Spinal cord (tissue), 10 donors: ENCODE data around the gene RBM10. TPM values are rescaled to one million over a fixed set of nuclear protein-coding genes. Genes with fewer than 3 reads are reported as not detected.

Experiments used
- DNase-seq, 6 donors: peaks; one replicate each; pipeline versions ENCODE4 v3.0.0 to v3.0.0-alpha.2; 2013 to 2015; ENCODE audit warnings: low spot score in 6 of 6, low read depth in 4 of 6
- H3K27ac ChIP-seq: one replicate; pipeline ENCODE4 v1.5.1; 2013; ENCODE audit warnings: low read depth, low read length, control low read depth
- H3K27me3 ChIP-seq: one replicate; pipeline ENCODE4 v1.6.1; 2013; ENCODE audit warnings: low read length; ENCODE audit not compliant: control insufficient read depth, insufficient read depth
- H3K36me3 ChIP-seq: one replicate; pipeline ENCODE4 v1.6.1; 2013; ENCODE audit warnings: low read length; ENCODE audit not compliant: control insufficient read depth, insufficient read depth
- H3K4me1 ChIP-seq: one replicate; pipeline ENCODE4 v1.6.1; 2013; ENCODE audit warnings: low read length; ENCODE audit not compliant: control insufficient read depth, insufficient read depth
- H3K4me3 ChIP-seq: one replicate; pipeline ENCODE4 v1.5.1; 2013; ENCODE audit warnings: low read depth, low read length, control low read depth
- H3K9me3 ChIP-seq: one replicate; pipeline ENCODE4 v1.6.1; 2013; ENCODE audit warnings: low read length; ENCODE audit not compliant: control insufficient read depth, insufficient read depth
- WGBS: methylation state at CpG from one replicate; pipeline ENCODE4 v1.1.5; 2013; ENCODE audit warnings: missing lambda C conversion rate; ENCODE audit not compliant: insufficient coverage; 5-methylcytosine and 5-hydroxymethylcytosine counted together
- polyA plus RNA-seq, 2 donors: library from polyadenylated mRNA; unstranded; fragments of 120-200 nt; gene quantifications; one replicate each; pipeline ENCODE4 v1.2.1, GENCODE V29; 2013; ENCODE audit not compliant: insufficient read length in 2 of 2
- total RNA-seq, 2 donors: library from RNA; depleted of rRNA in 1 of 2; stranded (reverse); fragments of 120-200 nt in 1 of 2; fragments of >200 nt in 1 of 2; gene quantifications; one replicate each; pipeline versions ENCODE4 v1.2.3 to v1.2.4, GENCODE V29; 2013 to 2014
- donor health status: healthy.

The RBM10 gene
- total and polyA plus RNA-seq, 4 donors = 24.3 to 63.7 (median 49.5) TPM

DNA sequence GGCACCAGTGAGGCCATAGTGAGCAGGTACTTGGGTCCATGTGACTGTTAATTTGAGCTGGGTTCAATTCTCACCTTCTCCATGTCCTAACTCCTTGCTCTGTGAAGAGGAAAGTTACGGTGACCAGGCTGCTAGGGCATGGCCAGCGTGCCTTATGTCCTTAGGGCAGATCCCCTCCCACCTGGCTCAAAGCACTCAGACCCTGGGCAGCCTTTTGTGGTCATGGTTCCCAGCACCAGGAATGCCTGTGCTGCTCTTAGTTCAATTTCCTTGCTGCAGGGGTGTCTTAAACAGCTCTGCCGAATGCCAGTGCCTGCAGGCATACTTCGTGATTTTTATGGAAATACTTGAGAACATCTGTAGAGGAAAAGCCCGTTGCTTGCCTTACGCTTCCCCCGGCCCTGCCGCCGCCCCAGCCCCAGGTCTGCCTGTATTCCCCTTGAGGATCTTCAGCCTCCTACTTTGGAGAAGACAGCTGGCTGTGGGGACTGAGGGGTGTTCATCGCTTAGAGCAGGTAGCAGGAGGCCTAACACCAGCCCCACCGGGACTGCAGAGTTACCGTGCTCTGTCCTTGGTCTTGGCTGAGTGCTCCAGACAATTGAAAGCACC is 70.4 kb downstream of the RBM10 start:
- Histone ChIP-seq H3K27ac (no peak overlapping the region), H3K27me3 (no peaks in the 10 kb centered on the region), H3K4me1 (peaks cover 25% of the 10 kb centered on the region), H3K9me3 (no peaks in the 10 kb centered on the region), H3K4me3 (no peak overlapping the region), H3K36me3 (peaks cover 63% of the 10 kb centered on the region)
- DNase-seq = no peak
- 96% methylated on average over 10 of the region's 12 CpGs for WGBS

DNA sequence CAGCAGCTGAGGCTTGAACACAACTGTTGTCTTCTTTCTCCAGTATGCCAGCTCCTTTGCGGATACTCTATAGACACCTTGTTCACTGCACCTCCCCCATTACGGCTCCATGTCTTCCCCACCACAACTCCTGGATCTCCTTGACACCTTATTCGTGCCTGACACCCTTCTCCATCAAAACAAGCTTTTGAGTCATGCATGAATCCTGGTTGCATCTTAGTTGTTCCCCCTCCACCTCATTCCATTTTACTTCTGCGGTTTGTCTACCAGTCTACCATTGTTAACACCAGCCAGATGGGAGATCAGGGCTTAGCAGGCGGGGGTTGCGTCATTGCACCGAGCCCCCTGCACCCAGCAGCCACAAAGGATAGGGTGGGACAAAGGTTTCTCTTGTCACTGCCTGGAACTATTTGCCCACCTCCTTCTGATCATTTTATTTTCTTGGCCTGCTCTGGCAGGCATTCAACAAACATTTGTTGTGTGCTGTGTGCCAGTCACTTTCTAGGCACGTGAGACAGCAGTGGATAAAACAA is 71.4 kb downstream of the RBM10 start:
- peak overlapping the region; percentile 95 for H3K27ac ChIP-seq
- no peak for DNase-seq
- H3K4me1 ChIP-seq = peaks cover 27% of the 10 kb centered on the region
- H3K9me3 ChIP-seq = no peaks in the 10 kb centered on the region
- 89% methylated on average over 5 of the region's 8 CpGs for WGBS
- no peaks in the 10 kb centered on the region for H3K27me3 ChIP-seq
- peaks cover 54% of the 10 kb centered on the region for H3K36me3 ChIP-seq
- no peak overlapping the region for H3K4me3 ChIP-seq

DNA sequence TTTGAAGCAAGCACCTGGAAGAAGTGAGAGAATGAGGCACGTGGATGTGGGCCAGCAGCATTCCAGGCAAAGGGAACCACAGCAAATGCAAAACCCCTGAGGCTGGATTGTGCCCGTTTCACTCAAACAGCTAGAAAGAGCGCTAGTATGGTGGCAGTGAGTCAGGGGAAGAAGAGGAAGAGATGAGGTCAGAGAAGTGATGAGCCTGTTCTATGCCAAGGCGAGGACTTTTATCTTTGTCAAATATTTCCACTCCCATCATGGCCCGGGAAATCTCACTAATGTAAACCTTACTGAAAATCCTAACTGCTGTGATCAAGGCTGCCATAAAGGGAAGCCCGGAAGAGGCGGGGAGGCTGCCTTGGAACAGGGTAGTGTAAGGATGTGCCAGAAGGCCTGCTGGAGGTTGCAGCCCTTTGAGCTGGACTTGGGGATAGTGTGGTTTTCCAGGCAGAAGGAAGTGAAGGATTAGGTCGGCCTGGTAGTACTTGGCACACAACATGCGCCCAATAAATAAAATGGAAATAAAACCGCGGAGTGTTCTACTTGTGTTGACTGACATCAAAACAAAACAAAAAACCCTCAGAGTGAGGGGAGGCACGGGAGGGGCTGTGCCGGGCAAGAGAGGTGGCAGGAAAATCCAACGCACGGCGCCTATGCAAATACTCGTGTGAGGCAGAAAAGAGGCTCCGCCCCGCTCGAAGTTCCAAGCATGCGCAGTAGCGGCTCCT is 72.3 kb downstream of the RBM10 start:
- H3K27ac ChIP-seq = peak overlapping the region; percentile 95
- H3K36me3 ChIP-seq = peaks cover 50% of the 10 kb centered on the region
- peaks cover 27% of the 10 kb centered on the region for H3K4me1 ChIP-seq
- H3K9me3 ChIP-seq = no peaks in the 10 kb centered on the region
- 16% methylated on average over 15 of the region's 22 CpGs for WGBS
- no peaks in the 10 kb centered on the region for H3K27me3 ChIP-seq
- peak overlapping the region; percentile 26 for H3K4me3 ChIP-seq
- no peak for DNase-seq

DNA sequence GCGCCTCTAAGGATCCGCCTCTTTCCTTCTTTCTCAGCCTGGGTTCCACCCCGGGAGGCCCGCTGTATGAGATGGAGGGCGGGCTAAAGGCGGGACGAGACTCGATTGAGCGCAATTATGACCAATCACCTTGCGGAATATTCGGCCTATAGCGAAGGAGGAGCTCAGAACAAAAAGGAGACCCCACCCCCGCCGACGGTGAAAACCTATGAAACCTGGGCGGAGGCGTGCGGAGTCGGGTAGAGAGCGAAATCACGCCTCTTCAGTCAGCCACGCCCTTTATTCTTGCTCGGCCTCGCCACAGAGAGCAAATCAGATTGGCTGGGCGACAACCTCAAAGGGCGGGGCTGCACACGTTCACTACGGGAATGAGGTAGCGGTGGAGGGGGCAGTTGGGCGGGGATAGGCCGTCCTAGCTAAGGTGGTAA is 72.8 kb downstream of the RBM10 start:
- peak overlapping the region; percentile 95 for H3K27ac ChIP-seq
- no peaks in the 10 kb centered on the region for H3K9me3 ChIP-seq
- H3K4me1 ChIP-seq = peaks cover 27% of the 10 kb centered on the region
- peak; percentile 89 to 100 (median 98) for DNase-seq
- 10% methylated on average over 25 of the region's 31 CpGs for WGBS
- no peaks in the 10 kb centered on the region for H3K27me3 ChIP-seq
- peak overlapping the region; percentile 68 for H3K4me3 ChIP-seq
- peaks cover 46% of the 10 kb centered on the region for H3K36me3 ChIP-seq

DNA sequence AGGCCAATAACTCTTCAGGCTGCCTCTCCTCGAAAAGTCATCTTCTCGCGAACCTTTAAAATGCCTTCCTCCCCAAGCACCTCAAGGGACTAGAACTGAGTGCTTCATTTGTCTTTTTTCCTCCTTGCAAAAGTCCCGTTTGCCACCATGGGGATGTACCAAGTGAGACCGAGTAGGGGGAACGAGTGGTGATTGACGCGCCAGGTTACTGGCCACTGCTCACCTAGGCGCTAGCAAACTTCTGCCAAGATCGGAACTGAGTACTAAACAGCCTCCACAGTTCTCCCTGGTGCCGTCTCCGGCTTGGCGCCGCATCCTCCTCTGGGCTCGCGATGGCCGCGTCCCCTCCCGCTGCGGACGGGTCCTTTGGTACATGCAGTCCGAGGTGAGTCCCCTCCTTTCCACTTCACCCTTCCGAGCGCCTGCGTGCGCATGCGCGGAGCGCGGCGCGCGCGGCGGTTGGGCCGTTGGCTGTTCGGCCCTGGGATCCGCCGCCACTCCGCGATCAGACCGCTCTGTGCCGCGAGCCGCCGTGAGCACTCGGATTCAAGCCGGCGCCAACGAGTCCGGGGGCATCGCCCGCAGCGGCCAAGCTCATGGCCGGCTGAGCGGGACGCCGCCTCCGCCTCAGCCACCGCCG is 73.4 kb downstream of the RBM10 start, which contains the start of gene CDK16:
CDK16 (plus strand) TSS at position 402 of the 640 bp plus-strand sequence. CDS start 4,877 bp downstream, outside the sequence.
- Histone ChIP-seq H3K27ac (peak within 1 kb of the TSS; percentile 95), H3K4me1 (peaks cover 27% of the 10 kb centered on the region), H3K4me3 (peak within 1 kb of the TSS; percentile 68), H3K9me3 (no peaks in the 10 kb centered on the region), H3K27me3 (no peaks in the 10 kb centered on the region), H3K36me3 (peaks cover 47% of the 10 kb centered on the region)
- 3% methylated on average over 58 of the region's 61 CpGs for WGBS
- peak in 5 of 6 donors; percentile 46 to 96 (median 78) for DNase-seq

DNA sequence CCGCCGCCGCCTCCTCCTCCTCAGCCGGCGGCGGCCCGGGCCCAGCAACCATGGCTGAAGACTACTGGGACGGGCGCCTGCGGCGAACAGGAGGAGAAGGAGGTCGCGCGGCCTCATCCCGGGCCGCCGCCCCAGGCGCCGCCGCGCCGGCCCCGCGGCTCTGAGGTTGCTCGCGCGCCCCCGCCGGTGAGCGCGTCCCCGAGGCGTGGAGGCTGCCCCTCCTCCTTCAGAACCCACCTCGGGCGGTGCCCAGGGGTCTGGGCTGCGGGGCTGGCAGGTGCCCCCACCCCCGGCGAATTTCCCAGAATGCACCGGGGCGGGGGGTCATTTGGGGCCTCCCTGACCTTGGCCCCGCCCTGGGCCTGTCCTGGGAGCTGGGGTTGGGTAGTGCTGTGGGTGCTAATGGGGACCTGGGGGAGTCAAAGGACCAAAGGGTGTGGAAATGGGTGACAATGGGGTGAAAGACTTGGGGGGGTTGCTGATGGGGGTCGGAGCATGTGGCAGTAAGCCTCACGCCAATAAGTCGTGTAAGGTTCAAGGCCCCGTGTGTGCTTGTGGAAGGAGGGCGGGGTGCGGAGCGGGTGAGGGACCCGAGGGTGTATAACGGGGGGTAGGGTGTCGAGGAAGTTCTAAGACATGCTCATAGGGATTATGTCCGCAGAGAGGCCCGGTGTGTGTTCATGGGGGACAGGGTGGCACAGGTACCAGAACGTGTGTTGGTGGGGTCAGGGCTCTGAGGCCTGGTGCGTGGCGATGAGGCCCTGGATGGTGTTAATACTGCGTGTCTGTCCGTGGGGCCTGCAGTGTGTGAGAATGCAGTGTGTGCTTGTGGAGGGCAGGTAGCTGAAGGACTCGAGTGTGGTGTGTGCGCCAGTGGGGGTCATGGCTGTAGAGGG is 74.1 kb downstream of the RBM10 start:
- peaks cover 47% of the 10 kb centered on the region for H3K36me3 ChIP-seq
- peak in 2 of 6 donors; percentile 26 to 56 for DNase-seq
- H3K4me3 ChIP-seq = peak overlapping the region; percentile 68
- no peaks in the 10 kb centered on the region for H3K27me3 ChIP-seq
- WGBS = 15% methylated on average over 60 of the region's 60 CpGs
- no peaks in the 10 kb centered on the region for H3K9me3 ChIP-seq
- H3K4me1 ChIP-seq = peaks cover 27% of the 10 kb centered on the region
- peak overlapping the region; percentile 95 for H3K27ac ChIP-seq

DNA sequence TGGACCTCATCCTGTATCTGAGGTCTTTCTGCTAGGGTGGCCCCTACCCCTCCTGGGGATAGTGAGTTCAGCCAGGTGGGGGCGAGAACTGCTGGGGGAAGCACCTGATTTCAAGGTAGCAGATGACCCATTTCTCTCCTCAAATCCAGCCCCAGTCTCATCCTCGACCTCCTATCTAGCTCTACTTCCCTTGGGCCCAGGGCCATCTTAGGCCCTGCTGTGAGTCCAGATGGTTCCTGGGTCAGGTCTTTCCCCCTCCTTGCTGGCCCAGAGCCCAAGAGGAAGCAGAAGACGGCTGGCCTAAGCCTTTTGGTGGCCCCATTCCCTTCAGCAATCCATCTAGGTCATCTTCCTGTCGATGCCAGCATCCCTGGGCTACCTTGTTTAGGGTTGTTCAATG is 76.7 kb downstream of the RBM10 start:
- peaks cover 3% of the 10 kb centered on the region for H3K27me3 ChIP-seq
- WGBS = 73% methylated on average over 1 of the region's 4 CpGs
- no peak overlapping the region for H3K4me3 ChIP-seq

DNA sequence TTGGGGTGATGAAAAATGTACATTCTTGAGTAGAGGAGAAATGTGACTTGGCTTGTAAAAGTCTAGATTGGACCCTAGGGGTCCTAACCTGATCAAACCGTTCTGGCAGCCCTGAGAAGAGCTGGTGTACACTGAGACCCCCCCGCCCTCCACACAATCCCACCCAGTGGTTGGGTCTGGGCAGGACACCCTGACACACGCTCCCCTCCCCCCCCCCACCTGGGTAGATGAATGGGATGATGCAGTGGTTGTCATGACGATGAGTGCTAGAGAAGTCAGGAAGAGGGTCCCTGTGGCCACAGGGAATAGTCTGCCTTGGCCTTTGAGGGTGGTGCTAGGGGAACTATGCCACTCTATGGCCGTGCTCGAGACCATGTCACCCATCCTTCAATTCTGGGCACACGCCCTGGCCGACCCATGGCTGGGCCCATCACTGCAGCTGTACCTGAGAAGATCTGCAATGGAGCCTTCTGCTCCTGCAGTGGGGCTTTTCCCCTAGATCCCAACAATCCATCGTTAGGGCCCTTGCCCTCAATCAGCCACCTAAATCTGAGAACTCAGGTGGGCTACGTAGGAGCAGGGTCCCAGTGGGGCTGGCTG is 77.8 kb downstream of the RBM10 start:
- Histone ChIP-seq H3K9me3 (no peaks in the 10 kb centered on the region), H3K4me3 (no peak overlapping the region), H3K4me1 (peaks cover 17% of the 10 kb centered on the region), H3K27me3 (peaks cover 3% of the 10 kb centered on the region), H3K36me3 (peaks cover 54% of the 10 kb centered on the region), H3K27ac (no peak overlapping the region)
- 87% methylated on average over 5 of the region's 10 CpGs for WGBS
- no peak for DNase-seq

More for the DNA sequence above, 76.7 kb downstream of the RBM10 start:
- Histone ChIP-seq H3K36me3 (peaks cover 47% of the 10 kb centered on the region), H3K9me3 (no peaks in the 10 kb centered on the region), H3K27ac (no peak overlapping the region), H3K4me1 (peaks cover 27% of the 10 kb centered on the region)
- DNase-seq = no peak
